OCI-LY7 (cell line): ENCODE results near the gene IMMP2L.
"Not testable (repeated sequence)": the region's sequence is repeated elsewhere in the genome, so short reads cannot be mapped to it uniquely, and the experiment has no call there.

ENCODE experiments used
- EZH2phosphoT487 ChIP-seq: fragments of 200-600 bp; sonication (generic); IDR thresholded peaks from 2 replicates; pipeline ENCODE4 v1.6.1; 2018; ENCODE audit warnings: low read depth, borderline replicate concordance, mild to moderate bottlenecking, mixed run types, antibody characterized with exemption, low read length, moderate library complexity, mixed read lengths
- TF ChIP-seq, protein P1 (sequence below): fragments of 200-600 bp; sonication (generic); conservative IDR thresholded peaks from 2 replicates; pipeline ENCODE4 v1.5.1; 2014; ENCODE audit warnings: mild to moderate bottlenecking, antibody characterized with exemption, low read length, moderate library complexity, mixed read lengths

DNA sequence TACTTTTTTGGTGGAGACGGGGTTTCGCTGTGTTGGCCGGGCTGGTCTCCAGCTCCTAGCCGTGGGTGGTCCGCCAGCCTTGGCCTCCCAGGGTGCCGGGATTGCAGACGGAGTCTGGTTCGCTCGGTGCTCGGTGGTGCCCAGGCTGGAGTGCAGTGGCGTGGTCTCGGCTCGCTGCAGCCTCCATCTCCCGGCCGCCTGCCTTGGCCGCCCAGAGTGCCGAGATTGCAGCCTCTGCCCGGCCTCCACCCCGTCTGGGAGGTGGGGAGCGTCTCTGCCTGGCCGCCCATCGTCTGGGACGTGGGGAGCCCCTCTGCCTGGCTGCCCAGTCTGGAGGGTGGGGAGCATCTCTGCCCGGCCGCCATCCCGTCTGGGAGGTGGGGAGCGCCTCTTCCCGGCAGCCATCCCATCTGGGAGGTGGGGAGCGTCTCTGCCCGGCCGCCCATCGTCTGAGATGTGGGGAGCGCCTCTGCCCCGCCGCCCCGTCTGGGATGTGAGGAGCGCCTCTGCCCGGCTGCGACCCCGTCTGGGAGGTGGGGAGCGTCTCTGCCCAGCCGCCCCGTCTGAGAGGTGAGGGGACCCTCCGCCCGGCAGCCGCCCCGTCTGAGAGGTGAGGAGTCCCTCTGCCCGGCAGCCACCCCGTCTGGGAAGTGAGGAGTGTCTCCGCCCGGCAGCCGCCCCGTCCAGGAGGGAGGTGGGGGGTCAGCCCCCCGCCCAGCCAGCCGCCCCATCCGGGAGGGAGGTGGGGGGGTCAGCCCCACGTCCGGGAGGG lies 47.4 kb upstream of the IMMP2L start:
- TF ChIP-seq, protein P1, sequence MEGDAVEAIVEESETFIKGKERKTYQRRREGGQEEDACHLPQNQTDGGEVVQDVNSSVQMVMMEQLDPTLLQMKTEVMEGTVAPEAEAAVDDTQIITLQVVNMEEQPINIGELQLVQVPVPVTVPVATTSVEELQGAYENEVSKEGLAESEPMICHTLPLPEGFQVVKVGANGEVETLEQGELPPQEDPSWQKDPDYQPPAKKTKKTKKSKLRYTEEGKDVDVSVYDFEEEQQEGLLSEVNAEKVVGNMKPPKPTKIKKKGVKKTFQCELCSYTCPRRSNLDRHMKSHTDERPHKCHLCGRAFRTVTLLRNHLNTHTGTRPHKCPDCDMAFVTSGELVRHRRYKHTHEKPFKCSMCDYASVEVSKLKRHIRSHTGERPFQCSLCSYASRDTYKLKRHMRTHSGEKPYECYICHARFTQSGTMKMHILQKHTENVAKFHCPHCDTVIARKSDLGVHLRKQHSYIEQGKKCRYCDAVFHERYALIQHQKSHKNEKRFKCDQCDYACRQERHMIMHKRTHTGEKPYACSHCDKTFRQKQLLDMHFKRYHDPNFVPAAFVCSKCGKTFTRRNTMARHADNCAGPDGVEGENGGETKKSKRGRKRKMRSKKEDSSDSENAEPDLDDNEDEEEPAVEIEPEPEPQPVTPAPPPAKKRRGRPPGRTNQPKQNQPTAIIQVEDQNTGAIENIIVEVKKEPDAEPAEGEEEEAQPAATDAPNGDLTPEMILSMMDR, result not testable (repeated sequence)
- TF ChIP-seq EZH2phosphoT487, result not testable (repeated sequence)
